Astrocyte (in vitro differentiated cells and primary cell): Measurements from ENCODE around the gene SCUBE1. TPM values are rescaled to one million over a fixed set of nuclear protein-coding genes. Genes with fewer than 3 reads are reported as not detected.

Experiments used
- DNase-seq: peaks from one replicate; pipeline ENCODE4 v3.0.0-alpha.2; 2010; ENCODE audit warnings: low read depth
- FAIRE-seq: peaks from 2 replicates; lab custom pipeline; 2011; peaks lifted over from hg19 to GRCh38; lab: Jason Lieb, UNC
- H2AFZ ChIP-seq: 2 replicates; pipeline ENCODE4 v1.6.0; 2012; ENCODE audit warnings: low read depth, low read length, inconsistent platforms
- H3K27ac ChIP-seq: 2 replicates; pipeline ENCODE4 v1.5.1; 2011; ENCODE audit warnings: low read depth, low read length, inconsistent platforms
- H3K27me3 ChIP-seq: 2 replicates; pipeline ENCODE4 v1.6.0; 2011; ENCODE audit warnings: low read length, inconsistent platforms; ENCODE audit not compliant: insufficient read depth
- H3K36me3 ChIP-seq: 2 replicates; pipeline ENCODE4 v1.5.1; 2011; ENCODE audit warnings: low read length, inconsistent platforms; ENCODE audit not compliant: insufficient read depth
- H3K4me1 ChIP-seq: 2 replicates; pipeline ENCODE4 v1.5.1; 2011; ENCODE audit warnings: low read length, inconsistent platforms; ENCODE audit not compliant: insufficient read depth
- H3K4me2 ChIP-seq: 2 replicates; pipeline ENCODE4 v1.6.0; 2012; ENCODE audit warnings: low read length, inconsistent platforms
- H3K4me3 ChIP-seq: 2 replicates; pipeline ENCODE4 v1.5.1; 2011; ENCODE audit warnings: low read depth, mild to moderate bottlenecking, low read length, inconsistent platforms; ENCODE audit not compliant: insufficient read depth
- H3K79me2 ChIP-seq: 2 replicates; pipeline ENCODE4 v1.6.0; 2012; ENCODE audit warnings: mild to moderate bottlenecking, low read length, inconsistent platforms; ENCODE audit not compliant: insufficient read depth
- H3K9ac ChIP-seq: 2 replicates; pipeline ENCODE4 v1.6.0; 2012; ENCODE audit warnings: mild to moderate bottlenecking, low read length, inconsistent platforms
- H3K9me3 ChIP-seq: 2 replicates; pipeline ENCODE4 v1.5.1; 2012; ENCODE audit warnings: low read depth, mild to moderate bottlenecking, low read length, inconsistent platforms; ENCODE audit not compliant: insufficient read depth
- H4K20me1 ChIP-seq: 2 replicates; pipeline ENCODE4 v1.6.0; 2012; ENCODE audit warnings: low read length, inconsistent platforms; ENCODE audit not compliant: insufficient read depth
- H3K27ac Mint-ChIP-seq: one replicate; pipeline ENCODE4 v1.8.0; 2021; ENCODE audit warnings: mild to moderate bottlenecking, mixed read lengths; ENCODE audit not compliant: unreplicated experiment
- H3K27me3 Mint-ChIP-seq: one replicate; pipeline ENCODE4 v1.8.0; 2021; ENCODE audit warnings: low read depth, mixed read lengths; ENCODE audit not compliant: unreplicated experiment
- H3K36me3 Mint-ChIP-seq: one replicate; pipeline ENCODE4 v1.8.0; 2021; ENCODE audit warnings: low read depth, mixed read lengths; ENCODE audit not compliant: unreplicated experiment
- H3K4me1 Mint-ChIP-seq: one replicate; pipeline ENCODE4 v1.8.0; 2021; ENCODE audit warnings: low read depth, mixed read lengths; ENCODE audit not compliant: unreplicated experiment
- H3K4me3 Mint-ChIP-seq: one replicate; pipeline ENCODE4 v1.8.0; 2021; ENCODE audit warnings: mild to moderate bottlenecking, moderate library complexity, mixed read lengths; ENCODE audit not compliant: unreplicated experiment
- H3K9me3 Mint-ChIP-seq: one replicate; pipeline ENCODE4 v1.8.0; 2021; ENCODE audit warnings: mild to moderate bottlenecking, mixed read lengths; ENCODE audit not compliant: unreplicated experiment
- CTCF ChIP-seq: IDR thresholded peaks from 2 replicates; pipeline ENCODE4 v1.5.1; 2011; ENCODE audit warnings: low read depth, mild to moderate bottlenecking, inconsistent platforms, low read length, moderate library complexity; ENCODE audit not compliant: insufficient read depth
- EZH2 ChIP-seq: IDR thresholded peaks from 2 replicates; pipeline ENCODE4 v1.6.1; 2012; ENCODE audit warnings: mild to moderate bottlenecking, low read length, inconsistent platforms; ENCODE audit not compliant: insufficient read depth
- total RNA-seq: library from RNA; stranded (reverse); gene quantifications from 2 replicates; pipeline ENCODE4 v1.2.1, GENCODE V29; 2021

SCUBE1 gene
- total RNA-seq, 1 donor from 2014 or later, result 0.07 TPM

- no peak for FAIRE-seq
- Mint-ChIP-seq H3K4me3 (no peak overlapping the region), H3K9me3 (peaks cover 3% of the 10 kb centered on the region), H3K4me1 (no peaks in the 10 kb centered on the region), H3K27ac (no peak overlapping the region), H3K36me3 (no peaks in the 10 kb centered on the region), H3K27me3 (peaks cover 80% of the 10 kb centered on the region)
- Histone ChIP-seq H3K79me2 (no peaks in the 10 kb centered on the region), H3K4me3 (no peak overlapping the region), H4K20me1 (no peaks in the 10 kb centered on the region), H3K27me3 (peaks cover 18% of the 10 kb centered on the region), H3K36me3 (no peaks in the 10 kb centered on the region), H2AFZ (no peak overlapping the region), H3K9me3 (no peaks in the 10 kb centered on the region), H3K4me2 (no peak overlapping the region), H3K27ac (no peak overlapping the region), H3K4me1 (no peaks in the 10 kb centered on the region), H3K9ac (no peak overlapping the region)
- no peak for TF ChIP-seq EZH2
- TF ChIP-seq CTCF, result no peak
- no peak for DNase-seq
Measured at GRCh38 chr22:43384863-43385262, 41.7 kb upstream of the SCUBE1 start.

- H3K4me1 ChIP-seq, result peaks cover 18% of the 10 kb centered on the region
- no peaks in the 10 kb centered on the region for H3K36me3 Mint-ChIP-seq
- H3K4me1 Mint-ChIP-seq, result peaks cover 11% of the 10 kb centered on the region
- H3K9ac ChIP-seq, result no peak overlapping the region
- no peaks in the 10 kb centered on the region for H3K36me3 ChIP-seq
- no peaks in the 10 kb centered on the region for H3K79me2 ChIP-seq
- no peak overlapping the region for H3K4me3 ChIP-seq
- TF ChIP-seq EZH2 (no peak), CTCF (no peak)
- peaks cover 3% of the 10 kb centered on the region for H3K9me3 Mint-ChIP-seq
- FAIRE-seq (no peak), DNase-seq (no peak)
- no peak overlapping the region for H3K4me2 ChIP-seq
- peaks cover 72% of the 10 kb centered on the region for H3K27me3 Mint-ChIP-seq
- no peak overlapping the region for H3K27ac Mint-ChIP-seq
- H3K9me3 ChIP-seq, result no peaks in the 10 kb centered on the region
- no peak overlapping the region for H3K27ac ChIP-seq
- H3K4me3 Mint-ChIP-seq, result no peak overlapping the region
- H3K27me3 ChIP-seq, result peaks cover 22% of the 10 kb centered on the region
- H2AFZ ChIP-seq, result no peak overlapping the region
- no peaks in the 10 kb centered on the region for H4K20me1 ChIP-seq
Measured at GRCh38 chr22:43381693-43382092, 38.5 kb upstream of the SCUBE1 start.

- H3K9me3 ChIP-seq, result peaks cover 2% of the 10 kb centered on the region
- H3K27ac ChIP-seq, result no peak overlapping the region
- H3K9me3 Mint-ChIP-seq, result peaks cover 11% of the 10 kb centered on the region
- H4K20me1 ChIP-seq, result no peaks in the 10 kb centered on the region
- FAIRE-seq, result no peak
- H3K4me3 Mint-ChIP-seq, result no peak overlapping the region
- peak; percentile 53 for DNase-seq
- no peaks in the 10 kb centered on the region for H3K36me3 ChIP-seq
- peak overlapping the region; percentile 21 for H3K27ac Mint-ChIP-seq
- no peak overlapping the region for H2AFZ ChIP-seq
- H3K4me1 Mint-ChIP-seq, result peaks cover 11% of the 10 kb centered on the region
- H3K4me2 ChIP-seq, result peak overlapping the region; percentile 39
- no peaks in the 10 kb centered on the region for H3K36me3 Mint-ChIP-seq
- peaks cover 14% of the 10 kb centered on the region for H3K27me3 ChIP-seq
- peaks cover 20% of the 10 kb centered on the region for H3K4me1 ChIP-seq
- H3K4me3 ChIP-seq, result no peak overlapping the region
- TF ChIP-seq CTCF, result no peak
- no peak for TF ChIP-seq EZH2
- peaks cover 74% of the 10 kb centered on the region for H3K27me3 Mint-ChIP-seq
- H3K9ac ChIP-seq, result no peak overlapping the region
- no peaks in the 10 kb centered on the region for H3K79me2 ChIP-seq
Measured at GRCh38 chr22:43377896-43378704, 34.9 kb upstream of the SCUBE1 start.
